K562 treated with DMSO at 1 percent for 12 hours (cell line): ENCODE results near the gene TSPO. TPM values are rescaled to one million over a fixed set of nuclear protein-coding genes. Genes with fewer than 3 reads are reported as not detected.

ENCODE experiments used
- total RNA-seq: library from RNA; unstranded; fragments of 300-600 nt; gene quantifications from 2 replicates; pipeline ENCODE4 v1.2.3, GENCODE V29; 2022; ENCODE audit not compliant: insufficient read depth

The TSPO gene
- total RNA-seq: 76.3 and 140 TPM in 2 replicates

DNA sequence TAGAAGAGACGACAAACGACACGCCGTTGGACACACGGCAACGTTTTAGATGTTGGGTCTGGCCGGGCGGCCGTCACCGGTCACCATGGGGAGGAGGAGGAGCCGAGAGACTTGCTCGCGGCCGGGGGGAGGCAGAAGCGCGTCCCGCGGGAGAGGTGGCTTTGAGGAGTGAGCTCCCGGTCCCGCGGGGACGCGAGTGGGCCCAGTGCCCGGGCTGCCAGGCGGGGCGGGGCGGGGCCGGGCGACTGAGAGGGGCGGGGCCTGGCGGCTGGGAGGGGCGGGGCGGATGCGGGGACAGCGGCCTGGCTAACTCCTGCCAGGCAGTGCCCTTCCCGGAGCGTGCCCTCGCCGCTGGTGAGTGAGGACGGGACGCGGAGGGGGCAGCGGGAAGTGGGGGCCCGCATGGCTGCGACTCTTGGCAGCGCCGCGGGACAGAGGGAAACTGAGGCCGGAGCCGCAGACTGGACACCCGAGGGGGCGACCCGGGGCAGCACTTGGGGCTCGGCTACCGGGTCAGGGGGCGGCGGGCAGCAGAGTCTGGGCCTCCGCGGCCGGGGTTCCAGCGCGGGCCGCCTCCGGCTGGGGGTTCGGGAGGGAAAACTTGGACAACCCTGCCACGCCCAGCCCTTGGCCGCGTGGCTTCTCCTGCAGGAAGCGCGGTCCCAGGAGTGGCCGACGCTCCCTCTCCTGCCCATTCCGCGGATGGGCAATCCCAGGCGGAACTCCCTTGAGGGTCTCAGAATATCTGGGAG lies at the start of gene TSPO:
TSPO (plus strand) TSS at position 309 of the 752 bp plus-strand sequence. CDS start 7,680 bp downstream, outside the sequence.

GRCh38 chr22:43110444-43110926 lies 40.9 kb upstream of the TSPO start, which contains the start of gene BIK:
Gene BIK, plus strand, starts transcription at chr22:43110750. Its CDS starts 13,273 bp downstream, at chr22:43124023.

DNA sequence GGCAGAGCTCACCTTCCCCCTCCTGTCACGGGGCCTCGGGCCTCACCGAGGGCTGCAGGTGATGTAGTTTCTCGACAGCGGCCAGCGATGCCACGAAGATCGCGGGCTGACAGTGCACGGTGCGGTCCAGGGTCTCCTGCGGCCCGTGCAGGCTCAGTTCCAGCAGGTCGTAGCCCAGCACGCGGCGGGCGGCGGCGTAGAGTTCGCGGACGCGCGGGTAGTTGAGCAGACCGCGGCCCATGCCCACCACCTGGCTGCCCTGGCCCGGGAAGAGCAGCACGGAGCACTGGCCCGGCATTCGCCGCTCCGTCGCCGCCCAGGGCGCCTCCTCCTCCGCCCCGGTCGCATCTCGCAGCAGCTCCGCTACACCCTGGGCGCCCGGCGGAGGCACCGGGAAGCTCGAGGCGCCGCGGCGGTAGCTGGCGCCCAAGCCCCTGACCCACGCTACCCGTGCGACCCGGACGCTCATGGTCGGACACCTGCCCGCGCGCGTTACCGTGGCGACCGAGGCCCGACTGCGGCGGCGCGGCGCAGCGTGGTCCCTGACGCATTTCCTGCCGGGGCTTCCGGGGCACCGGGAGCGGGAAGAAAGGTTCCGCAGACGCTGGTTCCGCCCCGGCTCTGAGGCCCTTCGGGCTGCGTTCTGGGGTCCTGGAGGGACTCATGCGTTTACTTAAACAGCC lies 8.3 kb upstream of the TSPO start, which contains the start of gene MCAT:
MCAT (minus strand) TSS at position 519 of the 683 bp plus-strand sequence; CDS start at position 469, 50 bp downstream.

DNA sequence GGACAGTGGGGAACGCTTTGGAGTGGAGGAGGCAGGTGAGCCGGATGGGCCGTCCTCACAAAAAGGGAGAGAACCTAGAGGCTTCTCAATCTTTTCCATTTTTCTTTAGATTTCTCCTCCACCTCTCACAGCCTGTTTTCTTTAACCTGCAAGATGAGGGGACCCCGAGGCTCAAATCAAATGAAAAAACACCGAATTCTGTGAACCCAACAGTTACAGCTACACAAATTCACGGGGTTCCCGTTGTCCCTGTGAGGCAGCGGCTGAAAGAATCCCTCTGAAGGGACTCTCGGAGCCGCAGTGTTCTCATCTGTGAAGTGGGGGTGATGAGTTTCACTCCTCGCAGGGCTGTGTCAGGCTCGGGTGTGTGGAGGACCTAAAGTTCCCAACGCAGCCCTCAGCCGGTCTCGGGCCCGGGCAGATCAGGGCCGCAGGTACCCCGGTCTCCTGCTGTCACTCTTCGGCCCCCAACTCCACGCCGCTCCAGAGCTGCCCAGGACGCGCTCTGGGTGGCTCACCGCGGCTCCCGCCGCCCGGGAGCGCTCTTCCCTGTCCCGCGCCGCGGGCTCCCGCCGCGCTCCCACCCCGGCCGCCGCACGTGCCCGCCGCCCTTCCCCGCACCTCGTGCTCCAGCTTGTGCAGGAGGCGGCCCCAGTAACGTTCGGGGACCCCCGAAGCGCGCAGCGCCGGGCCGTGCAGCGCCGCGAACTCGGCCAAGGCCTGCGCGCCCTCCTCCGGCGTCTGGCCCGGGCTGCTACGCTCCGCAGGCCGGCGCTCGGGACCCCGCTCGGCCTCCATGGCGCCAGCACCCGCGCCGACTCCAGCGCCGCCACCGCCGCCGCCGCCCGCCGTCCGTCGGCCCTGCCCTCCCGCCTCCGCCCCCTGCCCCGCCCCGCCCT lies 35.2 kb downstream of the TSPO start, which contains the start of gene TTLL12:
TTLL12 (minus strand) TSS at position 863 of the 899 bp plus-strand sequence; CDS start at position 798, 65 bp downstream.

Other genes starting within 250 kb of the TSPO start
- gene PACSIN2, start 136.4 kb upstream of the TSPO start, total RNA-seq: 30.6 and 65.9 TPM in 2 replicates
- gene TTLL1, start 62.2 kb upstream of the TSPO start, total RNA-seq: 2.9 and 3.0 TPM in 2 replicates
- gene BIK, start 40.8 kb upstream of the TSPO start, total RNA-seq: 1.2 TPM in 1 of 2 replicates, not detected in the other
- gene MCAT, start 8.2 kb upstream of the TSPO start, total RNA-seq: 12.4 and 16.1 TPM in 2 replicates
- 43.2 and 67.0 TPM in 2 replicates for gene TTLL12, start 35.6 kb downstream of the TSPO start, total RNA-seq
- gene SCUBE1, start 191.8 kb downstream of the TSPO start, total RNA-seq: 0.07 TPM in 1 of 2 replicates, not detected in the other